GM12874 (cell line): ENCODE results near the gene GALR2.

Experiments used
- TF ChIP-seq, protein P1 (sequence below): IDR thresholded peaks from 2 replicates; pipeline ENCODE4 v1.5.1; 2011; ENCODE audit warnings: low read depth, mild to moderate bottlenecking, control low read depth, low read length, moderate library complexity; ENCODE audit not compliant: insufficient read depth

Gene GALR2

DNA sequence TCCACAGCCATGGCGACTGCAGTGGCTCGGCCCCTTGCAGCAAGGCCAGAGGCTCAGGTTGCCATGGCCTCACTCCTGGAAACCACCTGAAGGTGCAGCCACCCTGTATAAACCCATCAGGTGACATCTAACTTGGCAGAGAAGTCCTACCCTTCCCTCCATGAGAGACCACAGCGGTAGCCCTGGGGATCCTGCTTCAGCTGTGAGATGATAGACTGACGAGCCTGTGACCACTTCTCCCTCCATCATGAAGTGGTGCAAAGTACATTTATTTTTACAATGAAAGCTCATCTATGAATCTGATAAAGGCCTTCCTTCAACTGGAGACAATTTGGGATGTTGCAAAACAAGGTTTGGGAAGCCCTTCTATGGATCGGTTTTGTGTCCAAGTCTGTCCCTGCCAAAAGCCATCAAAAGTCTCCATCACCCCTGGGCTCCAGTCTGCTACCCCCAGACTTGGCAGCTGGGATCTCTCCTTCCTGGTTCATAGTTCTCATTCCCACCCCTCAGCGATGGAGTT is 6.2 kb downstream of the GALR2 start:
- TF ChIP-seq, protein P1, sequence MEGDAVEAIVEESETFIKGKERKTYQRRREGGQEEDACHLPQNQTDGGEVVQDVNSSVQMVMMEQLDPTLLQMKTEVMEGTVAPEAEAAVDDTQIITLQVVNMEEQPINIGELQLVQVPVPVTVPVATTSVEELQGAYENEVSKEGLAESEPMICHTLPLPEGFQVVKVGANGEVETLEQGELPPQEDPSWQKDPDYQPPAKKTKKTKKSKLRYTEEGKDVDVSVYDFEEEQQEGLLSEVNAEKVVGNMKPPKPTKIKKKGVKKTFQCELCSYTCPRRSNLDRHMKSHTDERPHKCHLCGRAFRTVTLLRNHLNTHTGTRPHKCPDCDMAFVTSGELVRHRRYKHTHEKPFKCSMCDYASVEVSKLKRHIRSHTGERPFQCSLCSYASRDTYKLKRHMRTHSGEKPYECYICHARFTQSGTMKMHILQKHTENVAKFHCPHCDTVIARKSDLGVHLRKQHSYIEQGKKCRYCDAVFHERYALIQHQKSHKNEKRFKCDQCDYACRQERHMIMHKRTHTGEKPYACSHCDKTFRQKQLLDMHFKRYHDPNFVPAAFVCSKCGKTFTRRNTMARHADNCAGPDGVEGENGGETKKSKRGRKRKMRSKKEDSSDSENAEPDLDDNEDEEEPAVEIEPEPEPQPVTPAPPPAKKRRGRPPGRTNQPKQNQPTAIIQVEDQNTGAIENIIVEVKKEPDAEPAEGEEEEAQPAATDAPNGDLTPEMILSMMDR: no peak

DNA sequence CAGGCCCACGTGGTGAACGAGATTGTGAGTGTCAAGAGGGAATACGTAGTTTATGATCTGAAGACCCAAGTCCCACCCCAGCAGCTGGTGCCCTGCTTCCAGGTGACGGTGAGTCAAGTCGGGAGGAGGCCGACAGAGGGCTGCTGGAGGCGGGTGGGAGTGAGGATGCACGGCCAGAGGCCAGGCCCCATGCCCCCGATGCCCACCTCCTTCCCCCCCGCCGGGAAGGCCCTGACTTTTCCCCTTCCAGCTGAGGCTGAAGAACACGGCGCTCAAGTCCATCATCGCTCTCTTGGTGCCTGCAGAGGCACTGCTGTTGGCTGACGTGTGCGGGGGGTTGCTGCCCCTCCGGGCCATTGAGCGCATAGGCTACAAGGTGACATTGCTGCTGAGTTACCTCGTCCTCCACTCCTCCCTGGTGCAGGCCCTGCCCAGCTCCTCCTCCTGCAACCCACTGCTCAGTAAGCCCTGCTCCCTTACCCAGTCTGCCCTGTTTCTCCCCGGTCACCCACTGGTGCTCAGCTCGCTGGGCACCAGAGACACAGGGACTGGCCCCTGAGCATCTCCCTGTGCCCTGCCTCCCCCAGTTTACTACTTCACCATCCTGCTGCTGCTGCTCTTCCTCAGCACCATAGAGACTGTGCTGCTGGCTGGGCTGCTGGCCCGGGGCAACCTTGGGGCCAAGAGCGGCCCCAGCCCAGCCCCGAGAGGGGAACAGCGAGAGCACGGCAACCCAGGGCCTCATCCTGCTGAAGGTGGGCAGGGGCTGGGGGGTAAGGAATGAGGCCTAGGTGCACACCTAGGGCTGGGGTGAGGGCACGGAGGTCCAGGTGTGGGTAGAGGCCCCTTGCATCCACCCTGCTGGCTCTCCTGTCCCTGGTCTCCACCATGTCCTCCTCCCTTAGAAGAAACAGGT is 7.0 kb downstream of the GALR2 start:
- TF ChIP-seq, protein P1: no peak

DNA sequence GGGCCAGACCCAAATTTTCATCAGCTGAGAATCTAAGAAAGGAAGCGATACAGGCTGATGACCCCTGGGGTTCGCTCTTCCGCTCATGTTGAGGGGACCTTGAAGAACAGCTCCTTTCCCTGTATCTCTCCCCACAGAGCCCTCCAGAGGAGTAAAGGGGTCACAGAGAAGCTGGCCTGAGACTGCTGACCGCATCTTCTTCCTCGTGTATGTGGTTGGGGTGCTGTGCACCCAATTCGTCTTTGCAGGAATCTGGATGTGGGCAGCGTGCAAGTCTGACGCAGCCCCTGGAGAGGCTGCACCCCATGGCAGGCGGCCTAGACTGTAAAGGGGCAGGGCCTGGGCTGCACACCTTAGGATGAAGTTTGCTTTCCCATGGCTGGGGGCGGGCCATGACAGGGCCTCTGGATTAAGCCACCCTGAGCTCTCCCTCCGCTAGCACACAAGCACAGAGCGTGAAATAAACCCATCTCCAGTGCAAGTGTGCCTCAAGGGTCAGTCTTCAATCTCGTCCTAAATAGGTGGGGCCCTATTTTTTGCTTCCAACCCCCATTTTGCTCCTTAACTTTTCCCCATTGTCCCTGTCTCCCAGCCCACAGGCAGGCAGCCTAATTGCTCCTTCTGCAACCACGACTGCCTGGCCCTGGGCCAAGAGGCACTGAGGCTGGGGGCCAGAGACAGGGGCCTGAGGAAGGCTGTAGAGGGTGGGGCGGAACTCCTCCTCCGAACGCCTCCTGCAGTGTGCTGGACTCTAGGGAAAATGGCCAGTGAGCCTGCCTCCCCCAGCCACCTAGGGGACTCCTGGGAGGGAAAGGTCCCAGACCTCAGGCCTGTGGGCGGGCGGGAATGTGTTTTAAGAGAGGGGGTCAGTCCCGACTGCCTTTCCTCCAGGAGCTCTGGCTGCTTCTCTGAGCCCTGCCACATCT is 8.0 kb downstream of the GALR2 start:
- TF ChIP-seq, protein P1: no peak

DNA sequence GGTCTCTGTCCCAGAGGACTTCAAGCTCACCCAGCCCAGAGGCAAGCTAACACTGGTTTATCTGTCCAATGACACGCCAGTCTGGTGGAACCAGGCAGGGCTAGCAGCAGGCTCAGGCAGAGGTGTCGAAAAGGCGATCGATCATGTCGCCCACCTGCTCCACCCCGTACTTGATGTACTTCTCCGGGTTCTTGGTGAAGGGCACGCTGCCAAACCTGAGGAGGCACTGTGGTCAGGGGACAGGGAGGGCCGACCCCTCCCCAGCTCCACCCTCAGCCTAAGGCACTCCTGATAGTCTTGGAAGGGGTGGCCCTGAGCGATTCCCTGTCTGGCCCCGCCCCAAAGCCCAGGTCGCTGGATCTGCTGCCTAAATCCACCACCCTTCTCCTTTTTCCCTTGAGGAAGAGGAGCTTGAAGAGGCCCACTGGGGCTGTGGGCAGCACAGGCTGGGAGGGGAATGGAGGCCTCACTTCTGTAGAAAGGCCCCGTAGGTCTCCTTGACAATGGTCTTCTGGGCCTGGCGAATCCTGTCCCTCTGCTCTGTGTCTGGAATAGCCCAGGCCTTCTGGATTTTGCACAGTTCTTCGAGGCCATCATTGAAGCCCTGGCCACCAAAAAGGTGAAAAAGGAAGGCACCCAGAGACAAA is 9.1 kb downstream of the GALR2 start:
- TF ChIP-seq, protein P1: no peak

DNA sequence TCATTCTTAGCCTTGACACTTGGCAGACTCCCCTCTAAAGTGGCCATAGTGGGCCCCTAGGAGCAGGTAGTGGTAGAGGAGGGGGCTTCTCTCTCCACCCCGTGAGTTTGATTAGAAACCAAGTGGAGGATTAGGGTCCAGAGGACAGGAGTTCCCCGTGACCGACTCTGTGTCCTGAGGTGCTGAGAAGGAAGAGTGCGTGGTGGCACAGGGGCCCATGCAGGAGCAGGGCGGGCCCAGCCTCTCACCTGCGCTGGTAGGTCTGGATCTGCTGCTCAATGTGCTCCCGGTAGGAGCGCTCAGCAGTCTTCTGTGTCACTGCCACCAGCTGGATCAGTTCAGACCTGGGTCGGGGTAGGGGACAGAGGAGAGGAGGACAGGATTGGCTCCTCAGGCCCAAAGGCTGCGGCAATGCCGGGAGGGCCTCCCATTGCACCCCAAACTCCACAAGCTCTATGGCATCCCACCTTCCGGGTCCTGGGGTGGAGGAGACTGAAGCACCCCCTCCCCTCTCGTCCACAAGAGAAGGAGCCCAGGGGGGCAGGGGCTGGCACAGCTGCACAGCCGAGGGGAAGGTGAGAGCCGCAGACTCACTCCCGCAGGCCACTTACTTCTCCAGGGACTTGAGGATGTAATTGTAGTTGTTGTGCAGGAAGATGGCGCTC is 10.6 kb downstream of the GALR2 start:
- TF ChIP-seq, protein P1: no peak

DNA sequence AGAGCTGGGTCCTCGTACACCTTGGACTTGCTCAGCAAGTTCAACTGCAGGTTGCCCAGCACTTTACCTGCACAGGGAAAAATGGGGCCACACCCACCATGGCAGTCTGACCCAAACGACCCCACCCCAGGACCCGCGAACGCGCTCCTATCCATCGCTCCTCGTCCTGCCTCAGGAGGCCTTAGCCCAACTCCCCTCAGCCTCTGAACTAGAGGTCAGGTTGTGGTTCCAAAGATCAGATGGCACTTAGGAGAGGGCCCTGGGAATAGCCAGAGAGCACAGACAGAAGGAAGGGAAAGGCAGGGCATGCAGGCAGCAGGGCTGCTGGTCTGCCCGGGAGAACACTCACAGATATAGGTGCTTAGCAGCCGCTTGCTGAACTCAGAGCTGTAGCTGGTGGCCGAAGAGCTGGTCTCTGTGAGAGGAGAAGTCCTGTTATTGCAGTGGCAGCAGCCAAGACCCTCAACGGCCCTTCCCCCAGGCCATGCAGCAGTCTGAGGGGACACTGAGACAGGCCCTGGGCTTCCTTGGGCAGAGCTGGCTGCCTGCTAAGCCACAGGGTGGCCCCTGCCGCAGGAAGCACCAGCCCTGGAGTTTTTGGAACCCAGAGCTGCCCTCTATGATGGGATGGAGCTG is 11.3 kb downstream of the GALR2 start:
- TF ChIP-seq, protein P1: no peak
